ENCODE measurements around the gene VPS35L.

DNA sequence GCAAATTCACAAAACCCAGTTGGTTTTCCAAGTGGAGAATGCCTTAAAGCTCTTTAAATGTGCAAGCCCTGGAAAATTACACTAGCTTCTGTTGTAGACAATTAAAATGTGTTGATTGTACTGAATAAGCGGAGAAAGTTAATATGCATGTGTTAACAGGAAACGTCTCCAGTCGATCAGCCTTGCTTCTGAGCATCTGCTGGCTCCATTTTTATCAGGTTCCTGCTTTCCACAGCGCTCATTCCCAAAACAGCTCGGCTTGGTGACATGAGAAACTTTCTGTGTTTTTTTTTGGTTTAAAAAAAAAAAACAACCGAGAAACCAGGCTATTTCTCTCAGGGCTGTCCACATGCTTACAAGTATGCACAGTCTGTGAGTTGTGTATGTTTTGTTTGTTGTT is 60.7 kb downstream of the VPS35L start:
- TF ChIP-seq POLR2A (IDR thresholded peaks at IDR 0.05), result no peak
- TF ChIP-seq CTCF (IDR thresholded peaks at IDR 0.05), result no peak
- TF ChIP-seq POLR2AphosphoS5 (IDR thresholded peaks at IDR 0.05), result no peak

Data from prostate gland (tissue), 2 donors.